ENCODE results near the gene PTS. TPM values are rescaled to one million over a fixed set of nuclear protein-coding genes. Genes with fewer than 3 reads are reported as not detected.
"Not testable (repeated sequence)": the region's sequence is repeated elsewhere in the genome, so short reads cannot be mapped to it uniquely, and the experiment has no call there.

PTS gene
- total RNA-seq, 1 donor = 56.5 TPM

- Histone ChIP-seq H3K36me3 (ENCODE audit: insufficient read depth, low read length) (no peaks in the 10 kb centered on the region), H3K4me1 (ENCODE audit: insufficient read depth, low read length) (peaks cover 8% of the 10 kb centered on the region), H3K27ac (ENCODE audit: low read depth, low read length) (no peak overlapping the region), H3K9me3 (ENCODE audit: low read depth, low read length) (no peaks in the 10 kb centered on the region), H2AFZ (ENCODE audit: low read length) (no peak overlapping the region), H3K27me3 (ENCODE audit: insufficient read depth, low read length) (peaks cover 3% of the 10 kb centered on the region), H3K79me2 (ENCODE audit: insufficient read depth, low read length) (no peaks in the 10 kb centered on the region), H3K4me2 (ENCODE audit: insufficient read depth, low read length) (no peak overlapping the region), H3K4me3 (ENCODE audit: insufficient read depth, low read length) (no peak overlapping the region), H4K20me1 (ENCODE audit: insufficient read depth, low read length) (no peaks in the 10 kb centered on the region)
- peak; percentile 71 for DNase-seq (ENCODE audit: insufficient read length, low spot score, missing footprints)
- TF ChIP-seq, protein P1, sequence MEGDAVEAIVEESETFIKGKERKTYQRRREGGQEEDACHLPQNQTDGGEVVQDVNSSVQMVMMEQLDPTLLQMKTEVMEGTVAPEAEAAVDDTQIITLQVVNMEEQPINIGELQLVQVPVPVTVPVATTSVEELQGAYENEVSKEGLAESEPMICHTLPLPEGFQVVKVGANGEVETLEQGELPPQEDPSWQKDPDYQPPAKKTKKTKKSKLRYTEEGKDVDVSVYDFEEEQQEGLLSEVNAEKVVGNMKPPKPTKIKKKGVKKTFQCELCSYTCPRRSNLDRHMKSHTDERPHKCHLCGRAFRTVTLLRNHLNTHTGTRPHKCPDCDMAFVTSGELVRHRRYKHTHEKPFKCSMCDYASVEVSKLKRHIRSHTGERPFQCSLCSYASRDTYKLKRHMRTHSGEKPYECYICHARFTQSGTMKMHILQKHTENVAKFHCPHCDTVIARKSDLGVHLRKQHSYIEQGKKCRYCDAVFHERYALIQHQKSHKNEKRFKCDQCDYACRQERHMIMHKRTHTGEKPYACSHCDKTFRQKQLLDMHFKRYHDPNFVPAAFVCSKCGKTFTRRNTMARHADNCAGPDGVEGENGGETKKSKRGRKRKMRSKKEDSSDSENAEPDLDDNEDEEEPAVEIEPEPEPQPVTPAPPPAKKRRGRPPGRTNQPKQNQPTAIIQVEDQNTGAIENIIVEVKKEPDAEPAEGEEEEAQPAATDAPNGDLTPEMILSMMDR (IDR thresholded peaks at IDR 0.05; ENCODE audit: extremely low read depth, low read depth, low read length) = no peak
Measured at GRCh38 chr11:112179601-112180000, 46.6 kb upstream of the PTS start.

DNA sequence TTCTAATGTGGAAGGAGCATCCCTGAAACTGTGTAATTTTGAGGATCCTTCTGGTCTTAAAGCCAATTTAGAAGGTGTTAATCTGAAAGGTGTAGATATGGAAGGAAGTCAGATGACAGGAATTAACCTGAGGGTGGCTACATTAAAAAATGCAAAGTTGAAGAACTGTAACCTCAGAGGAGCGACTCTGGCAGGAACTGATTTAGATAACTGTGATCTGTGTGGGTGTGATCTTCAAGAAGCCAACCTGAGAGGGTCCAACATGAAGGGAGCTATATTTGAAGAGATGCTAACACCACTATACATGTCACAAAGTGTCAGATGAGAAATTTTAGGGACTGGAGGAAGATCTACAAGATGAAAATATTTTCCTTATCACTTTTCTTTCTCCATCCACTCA is 43.4 kb upstream of the PTS start:
- H3K4me1 ChIP-seq (ENCODE audit: insufficient read depth, low read length) = no peaks in the 10 kb centered on the region
- no peaks in the 10 kb centered on the region for H3K79me2 ChIP-seq (ENCODE audit: insufficient read depth, low read length)
- DNase-seq (ENCODE audit: insufficient read length, low spot score, missing footprints) = no peak
- no peak overlapping the region for H2AFZ ChIP-seq (ENCODE audit: low read length)
- H3K27ac ChIP-seq (ENCODE audit: low read depth, low read length) = no peak overlapping the region
- H3K4me3 ChIP-seq (ENCODE audit: insufficient read depth, low read length) = no peak overlapping the region
- no peaks in the 10 kb centered on the region for H3K36me3 ChIP-seq (ENCODE audit: insufficient read depth, low read length)
- H3K27me3 ChIP-seq (ENCODE audit: insufficient read depth, low read length) = no peaks in the 10 kb centered on the region
- no peaks in the 10 kb centered on the region for H3K9me3 ChIP-seq (ENCODE audit: low read depth, low read length)
- H3K4me2 ChIP-seq (ENCODE audit: insufficient read depth, low read length) = no peak overlapping the region
- TF ChIP-seq, protein P1 (IDR thresholded peaks at IDR 0.05; ENCODE audit: extremely low read depth, low read depth, low read length) = no peak
- H4K20me1 ChIP-seq (ENCODE audit: insufficient read depth, low read length) = no peaks in the 10 kb centered on the region

- H3K4me3 ChIP-seq (ENCODE audit: insufficient read depth, low read length) = no peak overlapping the region
- no peak overlapping the region for H3K27ac ChIP-seq (ENCODE audit: low read depth, low read length)
- no peaks in the 10 kb centered on the region for H4K20me1 ChIP-seq (ENCODE audit: insufficient read depth, low read length)
- TF ChIP-seq, protein P1 (IDR thresholded peaks at IDR 0.05; ENCODE audit: extremely low read depth, low read depth, low read length) = no peak
- H3K27me3 ChIP-seq (ENCODE audit: insufficient read depth, low read length) = no peaks in the 10 kb centered on the region
- no peaks in the 10 kb centered on the region for H3K9me3 ChIP-seq (ENCODE audit: low read depth, low read length)
- no peaks in the 10 kb centered on the region for H3K4me1 ChIP-seq (ENCODE audit: insufficient read depth, low read length)
- H3K4me2 ChIP-seq (ENCODE audit: insufficient read depth, low read length) = no peak overlapping the region
- DNase-seq (ENCODE audit: insufficient read length, low spot score, missing footprints) = no peak
- H3K36me3 ChIP-seq (ENCODE audit: insufficient read depth, low read length) = no peaks in the 10 kb centered on the region
- no peaks in the 10 kb centered on the region for H3K79me2 ChIP-seq (ENCODE audit: insufficient read depth, low read length)
- no peak overlapping the region for H2AFZ ChIP-seq (ENCODE audit: low read length)
Measured at GRCh38 chr11:112185883-112186282, 40.3 kb upstream of the PTS start.

- Histone ChIP-seq H3K9me3 (ENCODE audit: low read depth, low read length) (no peaks in the 10 kb centered on the region), H4K20me1 (ENCODE audit: insufficient read depth, low read length) (no peaks in the 10 kb centered on the region), H3K27ac (ENCODE audit: low read depth, low read length) (no peak overlapping the region), H3K4me1 (ENCODE audit: insufficient read depth, low read length) (no peaks in the 10 kb centered on the region), H2AFZ (ENCODE audit: low read length) (no peak overlapping the region), H3K27me3 (ENCODE audit: insufficient read depth, low read length) (no peaks in the 10 kb centered on the region), H3K4me3 (ENCODE audit: insufficient read depth, low read length) (no peak overlapping the region), H3K79me2 (ENCODE audit: insufficient read depth, low read length) (no peaks in the 10 kb centered on the region), H3K36me3 (ENCODE audit: insufficient read depth, low read length) (no peaks in the 10 kb centered on the region), H3K4me2 (ENCODE audit: insufficient read depth, low read length) (no peak overlapping the region)
- DNase-seq (ENCODE audit: insufficient read length, low spot score, missing footprints) = no peak
- TF ChIP-seq, protein P1 (IDR thresholded peaks at IDR 0.05; ENCODE audit: extremely low read depth, low read depth, low read length) = no peak
Measured at GRCh38 chr11:112186304-112186703, 39.9 kb upstream of the PTS start.

DNA sequence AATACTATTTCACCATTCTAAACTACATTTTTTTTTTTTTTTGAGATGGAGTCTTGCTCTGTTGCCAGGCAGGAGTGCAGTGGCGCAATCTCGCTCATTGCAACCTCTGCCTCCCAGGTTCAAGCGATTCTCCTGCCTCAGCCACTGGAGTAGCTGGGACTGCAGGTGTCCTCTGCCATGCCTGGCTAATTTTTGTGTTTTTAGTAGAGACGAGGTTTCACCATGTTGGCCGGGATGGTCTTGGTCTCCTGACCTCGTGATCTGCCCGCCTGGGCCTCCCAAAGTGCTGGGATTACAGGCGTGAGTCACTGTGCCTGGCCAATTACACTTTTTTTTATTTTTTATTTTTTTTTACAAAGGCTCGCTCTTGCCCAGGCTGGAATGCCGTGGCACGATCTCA is 31.1 kb upstream of the PTS start:
- H3K4me2 ChIP-seq (ENCODE audit: insufficient read depth, low read length); H3K36me3 ChIP-seq (ENCODE audit: insufficient read depth, low read length); H3K27me3 ChIP-seq (ENCODE audit: insufficient read depth, low read length); H3K79me2 ChIP-seq (ENCODE audit: insufficient read depth, low read length); H3K27ac ChIP-seq (ENCODE audit: low read depth, low read length); H3K4me1 ChIP-seq (ENCODE audit: insufficient read depth, low read length); DNase-seq (ENCODE audit: insufficient read length, low spot score, missing footprints); H3K9me3 ChIP-seq (ENCODE audit: low read depth, low read length); H2AFZ ChIP-seq (ENCODE audit: low read length); H4K20me1 ChIP-seq (ENCODE audit: insufficient read depth, low read length); H3K4me3 ChIP-seq (ENCODE audit: insufficient read depth, low read length): not testable (repeated sequence)
